HepG2 (cell line): ENCODE measurements around the gene EFNA4. TPM values are rescaled to one million over a fixed set of nuclear protein-coding genes. Genes with fewer than 3 reads are reported as not detected.
A peak's percentile ranks its signal among the peaks of the same experiment; 100 is the strongest.

ENCODE experiments used
- BCL3 ChIP-seq: sonication (generic); formaldehyde crosslinking; IDR thresholded peaks from 2 replicates; pipeline ENCODE4 v1.5.1; 2020; ENCODE audit warnings: mild to moderate bottlenecking, missing genetic modification reagents, moderate library complexity
- ERF ChIP-seq: IDR thresholded peaks from 2 replicates; pipeline ENCODE4 v1.6.1; 2018; ENCODE audit warnings: missing biosample characterization, missing genetic modification reagents
- ETV6 ChIP-seq: sonication (generic); formaldehyde crosslinking; conservative IDR thresholded peaks from 2 replicates; pipeline ENCODE4 v1.4.0; 2020; ENCODE audit warnings: missing genetic modification reagents
- FOXA1 ChIP-seq, 2 experiments: fragments of 450-650 bp in 1 of 2; sonication (generic) in 1 of 2; formaldehyde crosslinking in 1 of 2; IDR thresholded peaks; 2 replicates each; pipeline versions ENCODE4 v1.4.0 to v1.6.1; 2016 to 2020; ENCODE audit warnings: missing genetic modification reagents in 1 of 2
- HDAC1 ChIP-seq: sonication (generic); formaldehyde crosslinking; IDR thresholded peaks from 2 replicates; pipeline ENCODE4 v1.5.1; 2020; ENCODE audit warnings: mild to moderate bottlenecking, missing genetic modification reagents
- KDM2A ChIP-seq: sonication (generic); formaldehyde crosslinking; IDR thresholded peaks from 2 replicates; pipeline ENCODE4 v1.4.0; 2020; ENCODE audit warnings: low read depth, missing genetic modification reagents, borderline replicate concordance
- MEIS1 ChIP-seq: sonication (generic); formaldehyde crosslinking; IDR thresholded peaks from 2 replicates; pipeline ENCODE4 v1.9.0; 2021; ENCODE audit warnings: mild to moderate bottlenecking, missing genetic modification reagents, moderate library complexity, borderline replicate concordance
- NR1H2 ChIP-seq: sonication (generic); formaldehyde crosslinking; IDR thresholded peaks from 2 replicates; pipeline ENCODE4 v1.8.1; 2022; ENCODE audit warnings: low read depth, missing genetic modification reagents, borderline replicate concordance
- SNRNP70 ChIP-seq: fragments of 200-400 bp; formaldehyde crosslinking; IDR thresholded peaks from 2 replicates; pipeline ENCODE4 v1.6.1; 2017; ENCODE audit warnings: mild to moderate bottlenecking, low read depth, low read length, moderate library complexity
- ZFP91 ChIP-seq: sonication (generic); formaldehyde crosslinking; IDR thresholded peaks from 2 replicates; pipeline ENCODE4 v1.9.0; 2022; ENCODE audit warnings: missing genetic modification reagents, mild to moderate bottlenecking, borderline replicate concordance
- ZKSCAN5 ChIP-seq: sonication (generic); formaldehyde crosslinking; IDR thresholded peaks from 2 replicates; pipeline ENCODE4 v1.5.1; 2020; ENCODE audit warnings: mild to moderate bottlenecking, missing genetic modification reagents
- ZNF441 ChIP-seq: sonication (generic); formaldehyde crosslinking; IDR thresholded peaks from 2 replicates; pipeline ENCODE4 v1.7.0; 2021; ENCODE audit warnings: missing genetic modification reagents, borderline replicate concordance
- ZNF580 ChIP-seq: IDR thresholded peaks from 2 replicates; pipeline ENCODE4 v1.6.1; 2016; ENCODE audit warnings: low read depth, borderline replicate concordance
- ZNF687 ChIP-seq: sonication (generic); formaldehyde crosslinking; IDR thresholded peaks from 2 replicates; pipeline ENCODE4 v1.5.1; 2020; ENCODE audit warnings: mild to moderate bottlenecking, missing genetic modification reagents, moderate library complexity
- ZNF709 ChIP-seq: sonication (generic); formaldehyde crosslinking; IDR thresholded peaks from 2 replicates; pipeline ENCODE4 v1.5.0; 2020; ENCODE audit warnings: mild to moderate bottlenecking, missing genetic modification reagents
- ZNF781 ChIP-seq: sonication (generic); formaldehyde crosslinking; IDR thresholded peaks from 2 replicates; pipeline ENCODE4 v1.5.1; 2020; ENCODE audit warnings: borderline replicate concordance, mild to moderate bottlenecking, missing genetic modification reagents; ENCODE audit errors: not compliant biosample characterization
- ZSCAN21 ChIP-seq: sonication (generic); formaldehyde crosslinking; IDR thresholded peaks from 2 replicates; pipeline ENCODE4 v1.8.0; 2022; ENCODE audit warnings: mild to moderate bottlenecking, missing genetic modification reagents, moderate library complexity, borderline replicate concordance
- ZSCAN30 ChIP-seq: sonication (generic); formaldehyde crosslinking; IDR thresholded peaks from 2 replicates; pipeline ENCODE4 v1.5.0; 2020; ENCODE audit warnings: mild to moderate bottlenecking, missing genetic modification reagents
- ZSCAN31 ChIP-seq: sonication (generic); formaldehyde crosslinking; IDR thresholded peaks from 2 replicates; pipeline ENCODE4 v1.5.0; 2020; ENCODE audit warnings: low read depth, mild to moderate bottlenecking, missing genetic modification reagents
- polyA plus RNA-seq, 8 experiments: library from polyadenylated mRNA; depleted of rRNA in 3 of 8; stranded (reverse) in 7 of 8; unstranded in 1 of 8; fragments of >200 nt; fragmentation: Illumina TruSeq in 4 of 8; extraction: Trizol in 4 of 8; gene quantifications; 2 replicates each; pipeline versions ENCODE4 v1.2.1 to v1.2.3, GENCODE V29; 2011 to 2016; ENCODE audit warnings: low read depth in 4 of 8, missing spikeins in 1 of 8, mixed read lengths in 1 of 8; ENCODE audit not compliant: insufficient read depth in 1 of 8
- total RNA-seq, 5 experiments: library from RNA; depleted of rRNA; stranded (reverse); fragments of >200 nt; fragmentation: Illumina TruSeq; extraction: Trizol; gene quantifications; 2 replicates each; pipeline ENCODE4 v1.2.3, GENCODE V29; 2016; ENCODE audit warnings: low read depth in 1 of 5

Gene EFNA4
- total and polyA plus RNA-seq, 2 of the 13 experiments (the other 11 are each of a cell fraction or from before 2014, with no cell fraction given), result 12.0 to 17.2 TPM

GRCh38 chr1:155043301-155043702 is 20.2 kb upstream of the EFNA4 start (continued):
- TF ChIP-seq BCL3 (no peak), ERF (CRISPR knock-in tag) (0 out of 2 replicates have a peak, but pooled peaks have one; percentile 27), ZNF580 (CRISPR knock-in tag) (peak; percentile 53; the same call in 1 of the 2 replicates), ZNF709 (CRISPR knock-in tag) (no peak), KDM2A (CRISPR knock-in tag) (0 out of 2 replicates have a peak, but pooled peaks have one; percentile 34), ZNF687 (peak; percentile 90), ETV6 (CRISPR knock-in tag) (no peak), ZFP91 (peak; percentile 90), ZKSCAN5 (CRISPR knock-in tag) (no peak), ZSCAN31 (CRISPR knock-in tag) (no peak), ZSCAN30 (CRISPR knock-in tag) (no peak), HDAC1 (no peak), ZNF441 (CRISPR knock-in tag) (0 out of 2 replicates have a peak, but pooled peaks have one; percentile 4), NR1H2 (CRISPR knock-in tag) (peak; percentile 70; the same call in 1 of the 2 replicates), MEIS1 (CRISPR knock-in tag) (no peak), ZSCAN21 (CRISPR knock-in tag) (peak; percentile 43; the same call in 1 of the 2 replicates), SNRNP70 (no peak), ZNF781 (no peak), FOXA1 (IDR thresholded peaks at IDR 0.05) (no peak), FOXA1 (CRISPR knock-in tag; IDR thresholded peaks at IDR 0.05) (no peak)
